SJSA1 (cell line): Measurements from ENCODE around the gene STK38. TPM values are rescaled to one million over a fixed set of nuclear protein-coding genes. Genes with fewer than 3 reads are reported as not detected.
"Not testable (repeated sequence)": the region's sequence is repeated elsewhere in the genome, so short reads cannot be mapped to it uniquely, and the experiment has no call there.

Experiments
- DNase-seq, 2 experiments: peaks; one replicate each; pipeline ENCODE4 v3.0.0-alpha.2; 2015 to 2020; ENCODE audit warnings: low spot score in 2 of 2, low read depth in 1 of 2
- H3K27ac ChIP-seq: fragments of 250-450 bp; sonication (Bioruptor Pico); 2 replicates; pipeline ENCODE4 v1.5.1; 2020; ENCODE audit warnings: mild to moderate bottlenecking, moderate library complexity
- H3K27me3 ChIP-seq: fragments of 250-450 bp; sonication (Bioruptor Pico); replicated peaks from 2 replicates; pipeline ENCODE4 v1.5.1; 2020; ENCODE audit warnings: mild to moderate bottlenecking, moderate library complexity
- H3K36me3 ChIP-seq: fragments of 250-450 bp; sonication (Bioruptor Pico); 2 replicates; pipeline ENCODE4 v1.5.1; 2020; ENCODE audit warnings: mild to moderate bottlenecking
- H3K4me1 ChIP-seq: fragments of 250-450 bp; sonication (Bioruptor Pico); replicated peaks from 2 replicates; pipeline ENCODE4 v1.6.1; 2021; ENCODE audit warnings: mild to moderate bottlenecking
- H3K4me3 ChIP-seq: fragments of 250-450 bp; sonication (Bioruptor Pico); 2 replicates; pipeline ENCODE4 v1.5.1; 2020; ENCODE audit warnings: mild to moderate bottlenecking
- H3K9me3 ChIP-seq: fragments of 250-450 bp; sonication (Bioruptor Pico); replicated peaks from 2 replicates; pipeline ENCODE4 v1.5.1; 2020; ENCODE audit warnings: mild to moderate bottlenecking
- total RNA-seq: library from RNA; depleted of rRNA; stranded (reverse); fragments of >200 nt; shearing (Covaris generic); gene quantifications from 2 replicates; pipeline ENCODE4 v1.2.3, GENCODE V29; 2014; rRNA removed

STK38 gene
- 38.0 and 39.3 TPM in 2 replicates for total RNA-seq

DNA sequence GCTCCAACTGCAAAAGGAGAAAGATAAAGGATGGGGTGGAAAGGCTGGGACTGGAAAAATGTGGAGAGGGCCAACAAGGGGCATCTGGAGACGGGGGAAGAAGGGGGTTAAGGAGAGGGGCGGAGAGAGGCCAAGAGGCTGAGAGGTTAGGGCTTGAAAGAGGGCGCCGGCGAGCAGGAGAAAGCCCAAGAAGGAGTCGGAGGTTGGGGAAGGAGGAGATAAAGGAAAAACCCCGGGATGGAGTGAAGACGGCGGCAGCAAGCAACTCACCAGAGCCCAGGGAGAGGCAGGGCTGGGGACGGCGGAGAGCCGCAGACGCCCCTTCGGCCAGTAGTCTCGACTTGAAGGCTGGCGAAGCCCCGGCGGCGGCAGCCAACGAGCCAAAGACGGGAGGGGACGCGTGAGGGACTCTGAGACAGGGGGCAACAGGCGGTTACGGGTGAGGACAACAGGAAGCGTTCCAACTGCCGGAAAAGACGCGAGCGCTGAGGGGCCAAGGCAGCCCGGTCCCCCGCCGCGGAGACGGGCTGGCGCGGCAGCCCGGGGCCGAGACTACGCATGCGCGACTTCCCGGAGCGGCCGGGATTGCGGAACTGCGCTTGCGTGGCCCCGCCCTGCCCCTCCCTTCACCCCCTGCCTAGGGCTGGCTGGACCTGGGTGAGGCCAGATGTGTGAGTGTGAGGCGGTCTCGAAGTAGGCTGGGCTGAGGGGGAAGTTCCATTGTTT, at the start of gene STK38:
STK38 (minus strand) TSS at position 560 of the 726 bp plus-strand sequence. CDS start 7,277 bp downstream, outside the sequence.
- peak; percentile 94 to 95 for DNase-seq
- Histone ChIP-seq H3K36me3 (peaks cover 27% of the 10 kb centered on the region), H3K4me1 (peaks cover 38% of the 10 kb centered on the region), H3K4me3 (peak within 1 kb of the TSS; percentile 88), H3K9me3 (no peaks in the 10 kb centered on the region), H3K27ac (peak within 1 kb of the TSS; percentile 94), H3K27me3 (no peaks in the 10 kb centered on the region)

DNA sequence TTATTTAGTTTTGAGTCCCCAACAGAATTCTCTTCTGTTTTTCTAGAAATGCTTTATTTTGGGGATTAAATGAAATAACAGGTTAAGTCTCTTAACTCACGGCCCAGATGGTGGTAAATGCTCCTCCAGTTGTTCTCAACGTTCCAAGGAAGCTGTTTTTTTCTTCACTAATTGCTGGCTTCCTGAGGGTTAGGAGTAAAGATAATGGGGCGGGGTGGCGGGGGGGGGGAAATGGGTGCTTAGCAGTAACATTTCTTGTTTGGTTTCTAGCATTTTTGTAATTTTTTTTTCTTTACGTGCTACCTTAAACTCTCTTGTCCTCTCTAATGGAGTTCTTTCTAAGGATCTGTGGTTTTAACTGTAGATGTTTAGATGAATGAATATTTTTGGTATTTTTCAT, 49.1 kb upstream of the STK38 start:
- peaks cover 70% of the 10 kb centered on the region for H3K36me3 ChIP-seq
- H3K9me3 ChIP-seq: no peaks in the 10 kb centered on the region
- H3K27me3 ChIP-seq: no peaks in the 10 kb centered on the region; the same call in 1 of the 2 replicates
- H3K4me1 ChIP-seq: peaks cover 42% of the 10 kb centered on the region
- peak overlapping the region; percentile 97 for H3K27ac ChIP-seq
- peak overlapping the region; percentile 69 for H3K4me3 ChIP-seq
- DNase-seq: peak in 1 of 2 experiments; percentile 66

DNA sequence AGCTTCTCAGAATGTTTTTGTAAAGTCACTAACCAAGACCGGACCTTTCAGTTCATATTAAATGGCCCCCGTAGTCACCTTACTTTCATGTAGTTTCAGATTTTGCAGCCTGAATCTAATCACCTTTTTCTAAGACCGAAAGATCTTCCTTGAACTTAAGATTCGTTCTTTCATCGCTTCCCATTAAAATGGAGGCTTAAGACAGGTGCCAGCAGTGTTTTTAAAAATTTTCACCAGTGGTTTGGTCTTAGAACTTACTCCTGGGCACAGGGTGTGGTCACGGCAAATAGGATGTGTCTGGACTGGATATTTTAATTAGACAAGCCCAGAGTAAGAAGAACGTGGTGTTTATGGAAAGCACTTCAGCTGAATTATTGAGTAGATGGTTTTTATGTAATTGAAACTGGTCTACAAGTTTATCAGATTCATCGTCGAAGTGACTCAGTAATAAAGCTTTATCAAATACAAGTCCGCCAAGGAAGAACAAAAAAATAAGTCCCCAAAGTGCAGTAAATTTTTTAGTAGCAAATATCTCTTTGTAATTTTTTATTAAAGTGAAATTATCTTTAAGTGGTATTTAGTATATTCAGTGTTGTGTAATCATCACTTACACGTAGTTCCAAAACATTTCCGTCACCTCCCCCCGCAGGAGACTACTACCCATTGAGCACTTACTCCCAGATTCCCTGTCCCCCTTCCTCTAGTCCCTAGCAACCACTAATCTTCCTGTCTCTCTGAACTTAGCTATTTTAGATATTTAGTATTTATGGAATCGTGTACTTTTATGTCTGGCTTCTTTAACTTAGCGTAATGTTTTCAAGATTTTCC, 47.8 kb upstream of the STK38 start:
- Histone ChIP-seq H3K4me3 (peak overlapping the region; percentile 69), H3K9me3 (no peaks in the 10 kb centered on the region), H3K4me1 (peaks cover 46% of the 10 kb centered on the region), H3K27me3 (no peaks in the 10 kb centered on the region), H3K27ac (peak overlapping the region; percentile 97), H3K36me3 (peaks cover 58% of the 10 kb centered on the region)
- peak in 1 of 2 experiments; percentile 72 for DNase-seq

DNA sequence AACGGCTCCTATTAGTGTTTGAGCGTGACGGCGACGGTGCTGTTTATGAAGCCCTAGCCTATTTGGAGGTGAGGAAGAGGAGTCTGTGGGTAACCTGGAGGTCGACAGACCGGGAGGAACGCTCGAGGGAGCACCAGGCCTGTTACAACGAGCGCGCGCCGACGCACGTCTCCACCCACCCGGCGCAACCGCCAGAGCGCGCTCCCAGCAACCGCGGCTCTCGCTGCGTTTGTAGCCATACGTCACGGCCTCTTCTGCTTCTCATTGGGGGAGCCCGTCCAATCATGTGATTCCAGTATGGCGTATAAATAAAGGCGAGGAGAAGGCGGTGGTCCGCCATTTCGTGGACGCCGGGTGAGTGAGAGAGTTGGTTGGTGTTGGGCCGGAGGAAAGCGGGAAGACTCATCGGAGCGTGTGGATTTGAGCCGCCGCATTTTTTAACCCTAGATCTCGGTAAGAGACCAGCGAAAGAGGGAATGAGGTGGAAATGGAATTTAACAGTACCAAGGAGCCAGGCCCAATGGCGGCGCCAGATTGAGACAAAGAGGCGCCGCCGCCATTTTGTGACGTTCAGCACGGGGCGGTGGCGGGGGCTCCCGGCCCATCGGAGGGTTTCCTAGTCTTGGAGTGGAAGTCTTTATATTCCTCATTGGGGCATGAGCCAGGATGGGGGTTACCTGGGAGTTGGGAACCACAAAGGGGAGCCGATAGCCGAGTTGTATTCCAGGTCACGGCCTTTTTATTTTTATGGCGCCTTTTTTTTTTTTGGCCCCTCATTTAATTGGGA, 46.9 kb upstream of the STK38 start, which contains the start of gene SRSF3:
SRSF3 (plus strand) TSS at position 334 of the 787 bp plus-strand sequence. CDS start 2,401 bp downstream, outside the sequence.
- DNase-seq: peak; percentile 98
- Histone ChIP-seq H3K36me3 (peaks cover 50% of the 10 kb centered on the region), H3K4me1 (peaks cover 40% of the 10 kb centered on the region), H3K9me3 (no peaks in the 10 kb centered on the region), H3K27ac (peak within 1 kb of the TSS; percentile 97), H3K27me3 (no peaks in the 10 kb centered on the region), H3K4me3 (peak within 1 kb of the TSS; percentile 69)

DNA sequence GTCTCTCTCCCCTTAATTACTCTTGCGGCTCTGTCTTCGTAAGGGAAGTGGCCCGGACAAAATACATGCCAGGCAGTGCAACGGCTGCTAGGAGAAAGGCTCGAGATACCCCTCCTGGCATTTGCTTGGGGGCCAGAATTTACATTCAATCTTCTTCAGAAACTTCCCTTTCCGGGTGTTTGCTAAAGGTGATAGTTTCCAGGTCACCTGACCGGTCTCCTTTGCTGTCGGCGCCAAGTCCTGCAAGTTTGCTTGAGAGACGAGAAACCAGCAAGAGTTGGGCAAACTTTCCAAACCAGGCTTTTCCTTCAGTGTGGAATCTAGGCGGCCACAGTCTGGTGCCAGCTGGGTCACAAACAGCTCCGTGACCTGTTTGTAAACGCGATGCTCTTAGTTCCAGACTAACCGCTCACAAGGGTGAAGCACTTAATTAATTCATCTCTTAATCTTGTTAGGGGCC, 46.3 kb upstream of the STK38 start:
- Histone ChIP-seq H3K9me3 (no peaks in the 10 kb centered on the region), H3K4me3 (peak overlapping the region; percentile 69), H3K27ac (peak overlapping the region; percentile 97), H3K27me3 (no peaks in the 10 kb centered on the region), H3K36me3 (peaks cover 44% of the 10 kb centered on the region), H3K4me1 (peaks cover 34% of the 10 kb centered on the region)
- DNase-seq: no peak

DNA sequence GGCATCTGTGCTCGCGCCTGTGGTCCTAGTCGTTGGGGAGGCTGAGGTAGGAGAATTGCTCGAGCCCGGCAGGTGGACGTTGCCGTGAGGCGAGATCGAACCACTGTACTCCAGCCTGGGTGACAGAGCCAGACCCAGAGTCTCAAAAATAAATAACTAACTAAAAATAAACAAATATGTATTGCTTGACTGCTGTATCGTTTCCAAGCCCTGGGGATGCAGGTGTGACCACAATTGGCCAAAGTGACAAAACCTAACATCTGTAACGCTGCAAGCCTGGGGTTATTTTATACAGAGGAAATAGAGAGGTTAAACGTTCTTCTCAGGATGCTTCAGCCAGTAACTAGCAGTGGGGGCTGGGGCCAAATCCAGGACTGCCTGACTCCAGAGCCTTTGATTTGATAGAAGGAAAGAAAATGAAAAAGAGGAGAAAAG, 45.0 kb upstream of the STK38 start:
- H3K27me3 ChIP-seq: no peaks in the 10 kb centered on the region
- no peak overlapping the region for H3K27ac ChIP-seq
- H3K4me1 ChIP-seq: peaks cover 26% of the 10 kb centered on the region
- H3K36me3 ChIP-seq: peaks cover 30% of the 10 kb centered on the region
- no peak for DNase-seq
- no peak overlapping the region for H3K4me3 ChIP-seq
- no peaks in the 10 kb centered on the region for H3K9me3 ChIP-seq

DNA sequence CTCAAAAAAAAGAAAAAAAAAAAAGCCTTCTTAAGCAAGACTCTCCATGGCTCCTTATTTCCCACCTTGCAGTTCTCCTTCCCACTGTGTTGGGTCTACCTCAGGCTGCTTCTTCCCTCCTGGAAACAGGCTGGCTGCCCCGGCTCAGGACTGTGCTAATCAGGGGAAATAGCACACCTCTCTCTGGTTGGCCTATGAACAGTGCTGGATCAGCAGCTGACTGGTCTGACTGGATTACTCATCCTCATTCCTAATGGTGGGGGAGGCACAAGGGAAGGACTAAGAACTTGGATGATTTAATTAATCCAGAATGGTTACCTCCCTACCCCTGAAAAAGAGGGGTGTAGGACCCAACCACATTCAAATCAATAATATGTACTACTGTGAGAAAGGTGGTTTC, 43.0 kb upstream of the STK38 start:
- H3K4me3 ChIP-seq: no peak overlapping the region
- no peak overlapping the region for H3K27ac ChIP-seq
- H3K4me1 ChIP-seq: peaks cover 30% of the 10 kb centered on the region
- no peaks in the 10 kb centered on the region for H3K9me3 ChIP-seq
- no peaks in the 10 kb centered on the region for H3K27me3 ChIP-seq
- DNase-seq: peak; percentile 60 to 71
- H3K36me3 ChIP-seq: peaks cover 10% of the 10 kb centered on the region

DNA sequence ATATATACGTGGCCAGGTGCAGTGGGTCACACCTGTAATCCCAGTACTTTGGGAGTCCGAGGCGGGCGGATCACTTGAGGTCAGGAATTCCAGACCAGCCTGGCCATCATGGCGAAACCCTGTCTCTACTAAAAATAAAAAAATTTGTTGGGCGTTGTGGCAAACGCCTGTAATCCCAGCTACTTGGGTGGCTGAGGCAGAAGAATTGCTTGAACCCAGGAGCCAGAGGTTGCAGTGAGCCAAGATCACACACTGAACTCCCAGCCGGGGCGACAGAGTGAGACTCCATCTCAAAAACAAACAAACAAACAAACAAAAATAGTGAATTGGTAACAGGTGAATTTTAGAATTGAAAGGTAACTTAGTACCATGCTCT, 41.7 kb upstream of the STK38 start:
- not testable (repeated sequence) for H3K27ac ChIP-seq, H3K27me3 ChIP-seq, H3K9me3 ChIP-seq, H3K36me3 ChIP-seq, H3K4me3 ChIP-seq, DNase-seq
- H3K4me1 ChIP-seq: peaks cover 32% of the 10 kb centered on the region

DNA sequence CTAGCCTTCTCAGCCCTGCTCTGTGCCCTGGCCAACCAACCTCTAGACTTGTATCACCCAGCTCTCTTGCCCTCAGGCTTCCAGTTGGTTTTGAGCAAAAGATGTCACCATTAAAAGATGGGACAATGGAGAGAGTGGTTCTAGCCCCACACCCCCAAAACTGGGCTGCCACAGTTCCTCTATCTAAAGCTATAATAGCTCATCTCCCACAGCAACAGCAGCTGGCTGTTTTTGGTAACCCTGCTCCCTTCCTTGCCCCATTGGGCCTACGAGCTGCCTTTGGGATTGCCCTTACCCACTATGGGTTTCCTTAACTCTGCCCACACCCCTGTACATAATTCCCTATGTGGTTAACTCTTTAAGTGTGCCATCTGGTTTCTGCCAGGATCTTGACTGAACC, 39.3 kb upstream of the STK38 start:
- no peak overlapping the region for H3K4me3 ChIP-seq
- no peaks in the 10 kb centered on the region for H3K36me3 ChIP-seq
- DNase-seq: no peak
- no peaks in the 10 kb centered on the region for H3K9me3 ChIP-seq
- peaks cover 26% of the 10 kb centered on the region for H3K4me1 ChIP-seq
- no peak overlapping the region for H3K27ac ChIP-seq
- H3K27me3 ChIP-seq: no peaks in the 10 kb centered on the region

DNA sequence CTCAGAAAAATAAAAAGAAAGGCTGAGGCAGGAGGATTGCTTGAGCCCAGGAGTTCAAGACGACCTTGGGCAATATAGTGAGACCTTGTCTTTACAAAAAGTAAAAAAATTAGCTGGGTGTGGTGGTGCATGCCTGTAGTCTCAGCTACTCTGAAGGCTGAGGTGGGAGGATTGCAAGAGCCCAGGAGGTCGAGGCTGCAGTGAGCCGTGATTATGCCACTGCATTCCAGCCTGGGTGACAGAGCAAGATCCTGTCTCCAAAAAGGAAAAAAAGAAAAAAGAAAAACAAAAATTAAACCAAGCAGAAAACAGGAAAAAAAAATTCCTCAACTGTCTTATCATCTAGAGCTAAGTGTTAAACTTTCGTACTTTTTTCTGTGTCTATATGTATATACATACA, 34.4 kb upstream of the STK38 start:
- Histone ChIP-seq H3K36me3 (no peaks in the 10 kb centered on the region), H3K27ac (peak overlapping the region; percentile 10; the same call in 1 of the 2 replicates), H3K9me3 (no peaks in the 10 kb centered on the region), H3K4me1 (peaks cover 56% of the 10 kb centered on the region), H3K4me3 (no peak overlapping the region), H3K27me3 (no peaks in the 10 kb centered on the region)
- DNase-seq: no peak

DNA sequence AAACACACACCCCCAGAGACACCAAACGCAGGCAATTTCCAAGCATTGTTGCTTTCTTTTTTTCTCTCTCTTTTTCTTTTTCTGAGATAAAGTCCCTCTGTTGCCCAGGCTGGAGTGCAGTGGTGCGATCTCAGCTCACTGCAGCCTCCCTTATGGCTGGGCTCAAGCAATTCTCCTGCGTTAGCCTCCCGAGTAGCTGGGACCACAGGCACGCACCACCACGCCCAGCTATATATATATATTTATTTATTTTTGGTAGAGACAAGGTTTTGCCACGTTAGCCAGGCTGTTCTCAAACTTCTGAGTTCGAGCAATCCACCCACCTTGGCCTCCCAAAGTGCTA, 32.9 kb upstream of the STK38 start:
- DNase-seq: no peak
- H3K9me3 ChIP-seq: no peaks in the 10 kb centered on the region
- H3K27me3 ChIP-seq: no peaks in the 10 kb centered on the region
- H3K27ac ChIP-seq: peak overlapping the region; percentile 96
- H3K4me3 ChIP-seq: no peak overlapping the region
- H3K36me3 ChIP-seq: no peaks in the 10 kb centered on the region
- peaks cover 55% of the 10 kb centered on the region for H3K4me1 ChIP-seq

DNA sequence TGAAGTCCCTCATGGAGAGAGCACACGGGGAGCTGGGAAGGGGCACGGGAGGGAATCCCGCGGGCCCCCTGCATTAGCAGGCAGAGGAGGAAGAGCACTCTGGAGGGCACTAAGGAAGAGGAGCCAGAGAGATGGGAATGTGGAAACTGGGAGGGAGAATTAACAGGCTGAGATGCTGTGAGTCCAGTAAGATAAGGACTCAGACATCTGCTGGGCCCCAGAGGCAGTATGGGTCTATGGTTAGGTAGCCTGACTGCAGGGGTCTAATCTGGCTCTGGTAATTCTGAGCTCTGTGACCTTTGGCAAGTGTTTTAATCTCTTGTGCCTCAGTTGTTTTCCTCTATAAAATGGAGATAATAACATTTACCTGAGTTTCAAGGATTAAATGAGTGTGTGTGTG, 31.2 kb upstream of the STK38 start:
- no peaks in the 10 kb centered on the region for H3K9me3 ChIP-seq
- no peak overlapping the region for H3K4me3 ChIP-seq
- no peak for DNase-seq
- H3K27ac ChIP-seq: peak overlapping the region; percentile 96
- no peaks in the 10 kb centered on the region for H3K27me3 ChIP-seq
- peaks cover 60% of the 10 kb centered on the region for H3K4me1 ChIP-seq
- H3K36me3 ChIP-seq: no peaks in the 10 kb centered on the region

DNA sequence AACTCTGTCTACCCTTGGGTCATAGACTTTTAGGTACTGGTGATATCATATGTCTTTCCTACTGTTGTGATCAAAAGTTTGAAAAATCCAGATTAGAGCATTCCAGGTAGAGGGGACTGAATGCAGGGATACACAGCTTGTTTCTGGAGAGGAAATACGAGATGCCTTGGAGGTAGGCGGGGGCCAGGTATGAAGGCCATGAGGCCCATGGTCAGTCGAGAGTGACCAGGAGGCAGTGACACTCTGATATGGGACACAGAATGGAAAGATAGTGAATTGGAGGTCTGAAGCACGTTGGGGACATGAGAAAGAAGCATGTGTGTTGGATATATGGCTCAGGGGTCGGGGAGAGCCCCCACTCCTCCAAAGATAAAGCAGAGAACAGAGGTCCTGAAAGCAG, 30.8 kb upstream of the STK38 start:
- H3K36me3 ChIP-seq: no peaks in the 10 kb centered on the region
- no peak for DNase-seq
- no peaks in the 10 kb centered on the region for H3K9me3 ChIP-seq
- peaks cover 64% of the 10 kb centered on the region for H3K4me1 ChIP-seq
- peak overlapping the region; percentile 96 for H3K27ac ChIP-seq
- H3K4me3 ChIP-seq: no peak overlapping the region
- H3K27me3 ChIP-seq: no peaks in the 10 kb centered on the region
